ENCODE data around the gene NUP58.
A peak's percentile ranks its signal among the peaks of the same experiment; 100 is the strongest.

The NUP58 gene

DNA sequence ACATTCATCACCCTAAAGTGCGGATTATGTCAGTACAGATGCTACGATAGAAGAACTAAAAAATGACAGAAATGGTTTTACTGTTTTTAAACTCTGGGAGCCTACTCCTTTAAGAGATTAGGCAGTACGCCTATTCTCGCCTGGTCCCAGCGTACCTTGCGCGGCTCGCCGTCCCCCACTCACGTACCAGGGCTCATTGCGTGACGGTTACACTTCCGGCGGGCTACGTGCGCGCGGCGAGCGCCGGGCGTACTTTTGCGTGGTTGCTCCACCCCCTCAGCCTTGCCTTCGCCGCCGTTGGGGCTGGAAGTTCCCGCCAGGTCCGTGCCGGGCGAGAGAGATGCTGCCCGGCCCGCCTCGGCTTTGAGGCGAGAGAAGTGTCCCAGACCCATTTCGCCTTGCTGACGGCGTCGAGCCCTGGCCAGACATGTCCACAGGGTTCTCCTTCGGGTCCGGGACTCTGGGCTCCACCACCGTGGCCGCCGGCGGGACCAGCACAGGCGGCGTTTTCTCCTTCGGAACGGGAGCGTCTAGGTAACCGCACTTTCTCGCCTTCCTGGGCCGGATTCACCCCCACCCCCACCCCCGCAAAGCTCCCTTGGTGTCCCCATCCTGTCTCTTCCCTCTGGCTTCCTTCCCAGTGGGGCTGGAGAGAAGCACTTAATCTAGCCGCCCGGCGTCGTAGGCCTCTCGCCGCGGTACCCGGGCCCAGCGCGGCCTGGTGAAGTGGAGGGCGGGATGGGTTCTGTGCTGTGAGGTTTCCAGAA is at the start of gene NUP58:
Gene NUP58 (plus strand): TSS at position 279 of the 767 bp plus-strand sequence. CDS start 149 bp downstream, at position 428.
- DNase-seq (ENCODE audit: low read depth, low spot score), result peak; percentile 86

GRCh38 chr13:25252225-25252624 is 49.2 kb upstream of the NUP58 start:
- DNase-seq (ENCODE audit: low read depth, low spot score), result no peak

GRCh38 chr13:25252752-25253151 is 48.7 kb upstream of the NUP58 start:
- no peak for DNase-seq (ENCODE audit: low read depth, low spot score)

DNA sequence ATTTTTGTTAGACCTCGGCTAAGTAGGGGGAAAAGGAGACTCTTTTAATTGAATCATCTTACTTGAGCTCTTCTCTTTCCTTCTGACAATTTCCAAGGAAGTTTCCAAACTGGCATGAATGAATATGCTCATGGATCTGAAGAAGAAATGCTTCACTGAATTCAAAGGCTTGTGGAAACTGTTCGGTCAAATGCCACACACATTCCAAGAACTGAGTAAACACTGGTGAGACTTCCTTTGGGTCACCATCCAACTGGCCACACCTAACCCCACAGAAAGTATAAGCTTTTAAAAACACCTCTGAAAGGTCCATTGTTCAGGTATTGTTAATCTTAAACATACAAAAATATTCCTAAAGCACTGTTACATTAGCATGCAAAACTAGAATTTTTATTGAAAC is 47.7 kb upstream of the NUP58 start:
- no peak for DNase-seq (ENCODE audit: low read depth, low spot score)

DNA sequence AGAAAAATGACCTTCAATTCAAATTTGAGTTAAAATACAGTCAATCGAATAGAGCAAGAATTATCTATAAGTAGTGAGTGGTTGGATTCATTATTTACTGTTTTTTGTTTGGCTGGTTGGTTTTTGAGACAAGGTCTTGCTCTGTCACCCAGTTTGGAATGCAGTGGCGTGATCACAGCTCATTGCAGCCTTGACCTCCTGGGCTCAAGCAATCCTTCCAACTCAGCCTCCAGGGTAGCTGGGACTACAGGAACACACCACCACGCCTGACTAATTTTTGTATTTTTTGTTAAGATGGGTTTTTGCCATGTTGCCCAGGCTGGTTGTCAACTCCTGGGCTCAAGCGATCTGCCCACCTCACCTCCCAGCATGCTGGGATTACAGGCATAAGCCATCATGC is 39.2 kb upstream of the NUP58 start:
- no peak for DNase-seq (ENCODE audit: low read depth, low spot score)

DNA sequence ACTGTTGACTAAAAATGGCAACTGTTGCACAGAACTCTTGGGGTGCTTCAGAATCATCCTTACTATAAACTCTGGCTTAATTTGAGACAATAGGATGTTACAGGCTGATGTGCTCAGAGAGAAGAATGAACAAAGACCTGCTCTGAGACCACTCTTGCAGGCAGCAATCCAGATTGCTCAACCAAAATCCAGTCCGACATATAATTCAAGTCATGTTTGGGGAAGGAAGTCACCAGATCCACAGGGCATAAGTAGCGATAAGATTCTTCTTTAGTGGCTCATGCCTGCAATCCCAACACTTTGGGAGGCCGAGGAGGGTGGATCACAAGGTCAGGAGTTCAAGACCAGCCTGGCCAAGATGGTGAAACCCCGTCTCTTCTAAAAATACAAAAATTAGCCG is 34.7 kb upstream of the NUP58 start:
- DNase-seq (ENCODE audit: low read depth, low spot score), result no peak

DNA sequence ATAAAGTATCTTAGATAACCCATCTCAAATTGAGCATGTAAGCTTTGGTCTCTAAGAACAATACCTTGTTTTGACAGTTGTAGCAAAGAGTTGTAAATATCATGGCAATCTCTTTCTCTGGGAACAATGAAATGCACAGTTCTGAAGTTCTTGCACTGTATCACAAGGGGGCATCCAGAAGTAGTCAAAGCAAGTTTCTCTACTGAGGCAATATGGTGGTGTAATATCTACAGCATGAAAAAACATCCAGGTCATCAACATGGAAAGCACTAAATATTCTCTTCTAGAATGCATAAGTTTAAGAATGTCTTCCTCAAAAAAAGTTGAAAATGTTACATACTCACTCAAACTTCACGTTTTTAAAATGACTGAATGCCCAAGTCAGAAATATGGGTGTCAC is 33.7 kb upstream of the NUP58 start:
- no peak for DNase-seq (ENCODE audit: low read depth, low spot score)

DNA sequence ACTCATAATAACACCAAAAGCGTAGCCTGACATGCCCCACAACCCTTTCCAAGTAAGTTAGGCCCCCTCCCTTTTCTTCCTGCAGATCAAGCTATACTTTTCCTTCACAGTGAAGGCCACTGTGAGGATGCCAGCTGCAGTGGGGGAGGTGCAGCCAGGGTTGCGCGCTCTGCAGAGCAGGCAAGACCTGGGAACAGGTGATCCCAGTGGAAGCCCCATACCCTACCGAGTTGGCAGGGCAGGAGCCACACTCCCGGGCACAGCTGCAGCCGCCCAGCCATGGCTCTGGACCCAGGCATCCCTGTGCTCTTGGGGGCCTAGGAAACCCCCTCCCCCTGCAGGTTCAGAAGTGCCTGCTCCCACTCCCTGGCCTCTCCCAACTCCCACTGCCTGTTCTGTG is 32.9 kb upstream of the NUP58 start:
- no peak for DNase-seq (ENCODE audit: low read depth, low spot score)

- no peak for DNase-seq (ENCODE audit: low read depth, low spot score)
Measured at GRCh38 chr13:25276748-25277147, 24.7 kb upstream of the NUP58 start.

DNA sequence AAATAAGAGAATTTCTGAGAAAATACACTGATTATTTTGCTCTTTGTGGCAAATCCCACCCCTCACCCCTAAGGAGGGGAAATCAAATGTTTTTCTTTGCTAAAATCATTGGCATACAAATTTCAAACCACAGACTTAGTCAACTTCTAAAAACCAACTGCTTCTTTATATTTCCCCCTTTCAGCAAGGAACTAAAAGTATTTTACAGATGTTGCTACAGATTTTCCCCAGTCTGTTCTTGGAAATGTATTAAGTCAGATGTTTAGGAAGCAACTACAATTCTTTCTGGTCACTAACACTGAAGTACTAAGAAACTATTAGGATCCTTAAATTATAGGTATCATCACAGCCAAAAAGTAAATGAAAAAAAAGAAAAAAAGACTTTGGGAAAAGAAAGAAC is 21.0 kb upstream of the NUP58 start:
- no peak for DNase-seq (ENCODE audit: low read depth, low spot score)

DNA sequence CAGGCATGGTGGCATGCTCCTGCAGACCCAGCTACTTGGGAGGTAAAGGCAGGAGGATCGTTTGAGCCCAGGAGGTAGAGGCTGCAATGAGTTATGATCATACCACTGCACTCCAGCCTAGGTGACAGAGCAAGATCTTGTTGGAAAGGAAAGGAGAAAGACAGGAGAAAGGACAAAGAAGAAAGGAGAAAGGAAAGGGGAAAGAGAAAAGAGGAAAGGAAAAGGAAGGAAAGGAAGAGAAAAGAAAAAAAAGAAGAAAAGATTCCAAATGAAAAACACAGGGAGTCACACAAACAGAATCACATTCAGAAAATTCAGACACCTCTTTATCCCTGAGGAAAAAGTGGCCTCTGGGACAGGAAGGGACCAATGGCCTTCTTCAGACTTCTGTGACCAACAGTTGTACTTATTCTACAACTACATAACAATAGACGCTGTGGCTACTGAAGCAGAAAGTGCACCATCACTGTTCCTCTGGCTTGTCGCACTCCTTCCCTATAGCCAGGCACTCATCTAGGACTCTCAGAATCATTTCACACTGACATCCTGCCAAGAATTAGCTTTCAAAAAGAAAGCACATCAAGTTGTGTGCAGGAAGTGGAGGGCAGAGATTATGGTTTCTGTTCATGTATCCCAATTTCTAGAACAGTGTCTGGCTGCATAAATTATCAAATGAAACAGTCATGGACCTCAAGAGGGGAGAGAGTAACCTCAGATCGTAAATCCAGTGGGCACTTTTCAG is 20.1 kb upstream of the NUP58 start:
- DNase-seq (ENCODE audit: low read depth, low spot score), result no peak

DNA sequence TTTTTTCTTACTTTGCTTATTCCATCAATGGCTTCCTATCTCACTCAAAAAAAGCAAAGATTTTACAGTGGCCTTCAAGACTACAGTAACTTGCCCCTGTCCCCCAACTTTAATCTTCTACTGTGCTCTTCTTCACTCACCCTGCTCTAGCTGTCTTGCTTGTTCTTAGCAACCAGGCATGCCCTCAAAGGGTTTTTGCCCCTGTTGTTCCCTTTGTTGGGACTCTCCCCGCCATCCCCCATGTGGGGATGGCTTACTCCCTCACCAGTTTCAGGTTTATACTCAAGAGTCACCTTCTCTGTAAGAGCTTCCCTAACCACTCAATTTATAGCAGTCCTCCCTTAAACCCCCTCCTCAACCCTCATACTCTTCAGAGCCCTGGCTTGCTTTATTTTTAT is 19.5 kb upstream of the NUP58 start:
- no peak for DNase-seq (ENCODE audit: low read depth, low spot score)

DNA sequence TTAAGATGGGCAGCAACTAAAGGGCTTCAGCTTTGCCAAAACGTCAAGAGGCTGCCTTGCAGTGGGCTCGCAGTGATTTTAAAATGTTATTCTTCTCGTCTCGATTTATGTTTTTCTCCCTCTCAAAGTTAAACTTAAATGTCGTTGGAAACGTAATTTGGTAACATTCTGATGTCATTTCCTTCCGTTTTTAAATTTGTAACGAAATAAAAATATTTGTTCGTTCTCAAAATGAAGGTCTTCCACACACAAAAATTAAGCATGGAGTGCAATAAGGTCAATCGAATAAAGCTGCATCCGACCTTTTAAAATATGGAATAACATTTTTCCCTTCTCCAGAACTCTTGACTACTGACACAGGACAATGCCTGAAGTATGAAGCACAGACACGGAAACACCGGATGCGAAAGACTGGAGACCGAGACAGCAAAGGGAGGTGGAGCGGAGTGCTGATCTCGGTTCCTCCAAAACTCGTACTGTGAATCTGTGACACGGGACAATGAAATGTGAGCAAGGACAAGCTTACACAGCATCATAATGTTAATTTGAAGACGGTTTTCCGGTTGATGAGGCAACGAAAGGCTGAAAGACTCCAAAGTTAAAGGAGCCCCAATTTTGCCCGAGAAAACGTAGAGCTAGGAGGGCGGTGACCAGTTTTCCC is 15.0 kb upstream of the NUP58 start:
- DNase-seq (ENCODE audit: low read depth, low spot score), result peak; percentile 7

- peak; percentile 72 for DNase-seq (ENCODE audit: low read depth, low spot score)
Measured at GRCh38 chr13:25286969-25287961, 14.2 kb upstream of the NUP58 start, which contains the start of gene MTMR6. Gene MTMR6, minus strand, starts transcription at chr13:25287488. Its CDS starts 241 bp downstream, at chr13:25287247.

DNA sequence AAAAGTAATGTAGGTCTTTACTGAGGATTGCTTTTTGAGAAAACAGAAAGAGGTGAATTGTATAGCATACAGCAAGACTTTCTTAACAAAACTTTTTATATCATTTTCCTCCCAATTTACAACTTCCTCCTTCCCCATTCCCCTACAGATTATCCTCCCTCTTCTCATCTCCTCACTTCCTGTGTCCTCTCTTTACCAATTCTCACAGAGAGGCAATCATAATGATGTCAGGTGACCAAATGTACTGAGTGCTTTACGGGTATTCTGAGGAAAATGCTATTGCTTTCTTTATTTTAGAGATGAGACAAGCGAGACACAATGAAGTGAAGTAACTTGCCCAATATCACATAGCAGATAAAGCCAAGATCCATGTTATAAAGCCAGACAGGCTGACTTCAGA is 12.5 kb upstream of the NUP58 start:
- no peak for DNase-seq (ENCODE audit: low read depth, low spot score)

GRCh38 chr13:25291691-25292090 is 9.7 kb upstream of the NUP58 start:
- no peak for DNase-seq (ENCODE audit: low read depth, low spot score)

DNA sequence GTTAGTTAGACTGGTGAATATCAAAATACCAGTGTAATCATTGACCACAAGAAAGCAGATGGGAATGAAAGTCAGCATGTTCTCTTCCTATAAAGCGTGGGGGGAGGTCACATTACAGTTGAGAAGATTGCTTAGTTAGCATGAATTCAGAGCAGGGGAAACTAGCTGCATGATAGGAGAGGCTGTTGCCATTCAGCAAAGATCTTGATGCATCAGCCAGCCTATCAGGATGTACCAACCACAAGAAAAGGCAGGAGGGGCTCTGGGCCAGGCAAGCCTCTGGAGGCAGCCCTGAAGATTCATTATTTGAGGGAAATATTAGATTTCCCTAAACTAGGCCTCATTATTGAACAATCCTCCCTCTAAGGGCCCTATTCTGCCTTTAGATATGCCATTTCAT is 9.1 kb upstream of the NUP58 start:
- DNase-seq (ENCODE audit: low read depth, low spot score), result no peak

GRCh38 chr13:25295228-25295627 is 6.2 kb upstream of the NUP58 start:
- DNase-seq (ENCODE audit: low read depth, low spot score), result no peak

DNA sequence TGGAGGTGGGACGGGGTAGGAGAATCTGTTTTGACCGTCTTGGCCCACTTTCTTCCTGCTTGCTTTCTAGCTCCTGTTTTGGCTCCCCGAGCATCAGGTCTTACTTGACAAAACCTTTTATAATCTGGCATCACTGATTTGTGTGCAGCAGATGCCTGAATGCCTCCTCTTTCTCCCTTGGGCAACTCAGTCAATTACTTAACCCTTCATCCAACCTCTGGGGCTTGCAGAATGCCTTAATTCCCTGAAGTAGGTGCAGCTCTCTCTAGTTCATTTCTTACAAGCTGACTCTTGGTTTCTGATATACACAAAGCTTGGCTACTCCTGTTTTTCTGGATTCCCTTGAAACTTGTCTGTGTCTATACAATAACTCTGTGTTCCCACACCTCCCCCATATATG is 5.7 kb upstream of the NUP58 start:
- no peak for DNase-seq (ENCODE audit: low read depth, low spot score)

- no peak for DNase-seq (ENCODE audit: low read depth, low spot score)
Measured at GRCh38 chr13:25300861-25301346, 521 bp upstream of the NUP58 start.

GRCh38 chr13:25302121-25302520 is 696 bp downstream of the NUP58 start:
- no peak for DNase-seq (ENCODE audit: low read depth, low spot score)
